Measurements from ENCODE around the gene PSG7. TPM values are rescaled to one million over a fixed set of nuclear protein-coding genes. Genes with fewer than 3 reads are reported as not detected.
"Not testable (repeated sequence)": the region's sequence is repeated elsewhere in the genome, so short reads cannot be mapped to it uniquely, and the experiment has no call there.

The PSG7 gene
- not detected in 2 replicates for total RNA-seq
- polyA plus RNA-seq, result 0.66 and 1.1 TPM in 2 replicates
- 0.48 and 0.63 TPM in 2 replicates for polyA plus RNA-seq (2012)
- not detected in 2 replicates for polyA minus RNA-seq (ENCODE audit: low replicate concordance)

GRCh38 chr19:42937107-42937506 is at the start of gene PSG7:
Gene PSG7, minus strand, starts transcription at chr19:42937207. Its CDS starts 131 bp downstream, at chr19:42937076.
- not testable (repeated sequence) for H3K27me3 ChIP-seq (ENCODE audit: control insufficient read depth, insufficient read depth, low read length); H3K4me2 ChIP-seq (ENCODE audit: extremely low read depth, insufficient read depth, low read length); DNase-seq (ENCODE audit: low read depth in 2 of 2); H2AFZ ChIP-seq (ENCODE audit: low read length); H3K9ac ChIP-seq (ENCODE audit: insufficient read depth, low read length); H3K27ac ChIP-seq (ENCODE audit: insufficient read depth, low read length); H3K36me3 ChIP-seq (ENCODE audit: control insufficient read depth, insufficient read depth, low read length); H3K9me3 ChIP-seq (ENCODE audit: control insufficient read depth, insufficient read depth, low read depth, low read length); H3K4me3 ChIP-seq (replicated peaks in 1 of 4; ENCODE audit: control extremely low read depth in 1 of 4, insufficient read depth in 1 of 4, low read depth in 3 of 4, low read length in 4 of 4); H4K20me1 ChIP-seq (ENCODE audit: control insufficient read depth, extremely low read depth, insufficient read depth, low read length); H3K79me2 ChIP-seq (ENCODE audit: control insufficient read depth, insufficient read depth, low read length)
- H3K4me1 ChIP-seq (ENCODE audit: control insufficient read depth, extremely low read depth, insufficient read depth, low read length), result peaks cover 19% of the 10 kb centered on the region

- Histone ChIP-seq H3K4me3 (replicated peaks in 1 of 4; ENCODE audit: control extremely low read depth in 1 of 4, insufficient read depth in 1 of 4, low read depth in 3 of 4, low read length in 4 of 4) (no peak overlapping the region), H3K27me3 (ENCODE audit: control insufficient read depth, insufficient read depth, low read length) (no peaks in the 10 kb centered on the region), H3K4me1 (ENCODE audit: control insufficient read depth, extremely low read depth, insufficient read depth, low read length) (peaks cover 5% of the 10 kb centered on the region), H3K27ac (ENCODE audit: insufficient read depth, low read length) (no peak overlapping the region), H3K36me3 (ENCODE audit: control insufficient read depth, insufficient read depth, low read length) (no peaks in the 10 kb centered on the region), H2AFZ (ENCODE audit: low read length) (no peak overlapping the region), H3K9ac (ENCODE audit: insufficient read depth, low read length) (no peak overlapping the region), H3K9me3 (ENCODE audit: control insufficient read depth, insufficient read depth, low read depth, low read length) (no peaks in the 10 kb centered on the region), H3K4me2 (ENCODE audit: extremely low read depth, insufficient read depth, low read length) (no peak overlapping the region), H3K79me2 (ENCODE audit: control insufficient read depth, insufficient read depth, low read length) (no peaks in the 10 kb centered on the region), H4K20me1 (ENCODE audit: control insufficient read depth, extremely low read depth, insufficient read depth, low read length) (no peaks in the 10 kb centered on the region)
- TF ChIP-seq CTCF (conservative IDR thresholded peaks at IDR 0.05 in 1 of 2, IDR thresholded peaks at IDR 0.05 in 1 of 2; ENCODE audit: low read depth in 1 of 2, low read length in 2 of 2), result no peak
- no peak for TF ChIP-seq EZH2 (IDR thresholded peaks at IDR 0.05; ENCODE audit: low read length, missing control alignments)
- no peak for DNase-seq (ENCODE audit: low read depth in 2 of 2)
Measured at GRCh38 chr19:42985588-42985987, 48.6 kb upstream of the PSG7 start.

GRCh38 chr19:42982111-42982510 is 45.1 kb upstream of the PSG7 start:
- not testable (repeated sequence) for H3K4me2 ChIP-seq (ENCODE audit: extremely low read depth, insufficient read depth, low read length); H4K20me1 ChIP-seq (ENCODE audit: control insufficient read depth, extremely low read depth, insufficient read depth, low read length); H3K9me3 ChIP-seq (ENCODE audit: control insufficient read depth, insufficient read depth, low read depth, low read length); H3K4me3 ChIP-seq (replicated peaks in 1 of 4; ENCODE audit: control extremely low read depth in 1 of 4, insufficient read depth in 1 of 4, low read depth in 3 of 4, low read length in 4 of 4); H2AFZ ChIP-seq (ENCODE audit: low read length); DNase-seq (ENCODE audit: low read depth in 2 of 2); H3K27me3 ChIP-seq (ENCODE audit: control insufficient read depth, insufficient read depth, low read length); H3K27ac ChIP-seq (ENCODE audit: insufficient read depth, low read length); H3K79me2 ChIP-seq (ENCODE audit: control insufficient read depth, insufficient read depth, low read length); H3K4me1 ChIP-seq (ENCODE audit: control insufficient read depth, extremely low read depth, insufficient read depth, low read length); H3K36me3 ChIP-seq (ENCODE audit: control insufficient read depth, insufficient read depth, low read length); H3K9ac ChIP-seq (ENCODE audit: insufficient read depth, low read length)

- not testable (repeated sequence) for H3K9ac ChIP-seq (ENCODE audit: insufficient read depth, low read length); H4K20me1 ChIP-seq (ENCODE audit: control insufficient read depth, extremely low read depth, insufficient read depth, low read length); H2AFZ ChIP-seq (ENCODE audit: low read length); H3K4me1 ChIP-seq (ENCODE audit: control insufficient read depth, extremely low read depth, insufficient read depth, low read length); H3K79me2 ChIP-seq (ENCODE audit: control insufficient read depth, insufficient read depth, low read length); H3K36me3 ChIP-seq (ENCODE audit: control insufficient read depth, insufficient read depth, low read length); H3K27ac ChIP-seq (ENCODE audit: insufficient read depth, low read length); H3K9me3 ChIP-seq (ENCODE audit: control insufficient read depth, insufficient read depth, low read depth, low read length); H3K27me3 ChIP-seq (ENCODE audit: control insufficient read depth, insufficient read depth, low read length); H3K4me3 ChIP-seq (replicated peaks in 1 of 4; ENCODE audit: control extremely low read depth in 1 of 4, insufficient read depth in 1 of 4, low read depth in 3 of 4, low read length in 4 of 4); H3K4me2 ChIP-seq (ENCODE audit: extremely low read depth, insufficient read depth, low read length); DNase-seq (ENCODE audit: low read depth in 2 of 2)
Measured at GRCh38 chr19:42971451-42971850, 34.4 kb upstream of the PSG7 start.
